HG03108 (cell line): ENCODE measurements around the gene FZD8.

Source experiments
- ATAC-seq: cut with Tn5 transposase; IDR thresholded peaks from one replicate; pipeline ENCODE4 v1.9.1; 2021; ENCODE audit warnings: moderate library complexity; ENCODE audit not compliant: unreplicated experiment

FZD8 gene

GRCh38 chr10:35642793-35643114, 658 bp upstream of the FZD8 start:
- no peak for ATAC-seq

- ATAC-seq = peak; percentile 18
These were observed 441 bp downstream of the FZD8 start for GRCh38 chr10:35641676-35642034.

GRCh38 chr10:35640951-35641675, 983 bp downstream of the FZD8 start:
- no peak for ATAC-seq

- no peak for ATAC-seq
These were observed 1.6 kb downstream of the FZD8 start for GRCh38 chr10:35640474-35640873.

GRCh38 chr10:35639728-35640401, 2.2 kb downstream of the FZD8 start:
- no peak for ATAC-seq

- no peak for ATAC-seq
These were observed 2.9 kb downstream of the FZD8 start for GRCh38 chr10:35639021-35639727.

- ATAC-seq = no peak
These were observed 4.0 kb downstream of the FZD8 start for GRCh38 chr10:35638101-35638500.

GRCh38 chr10:35637462-35637861, 4.6 kb downstream of the FZD8 start:
- ATAC-seq = no peak

- ATAC-seq = no peak
These were observed 5.1 kb downstream of the FZD8 start for GRCh38 chr10:35636956-35637355.

- no peak for ATAC-seq
These were observed 6.5 kb downstream of the FZD8 start for GRCh38 chr10:35635576-35635975.

GRCh38 chr10:35633006-35633980, 8.8 kb downstream of the FZD8 start:
- ATAC-seq = no peak

- ATAC-seq = no peak
These were observed 10.1 kb downstream of the FZD8 start for GRCh38 chr10:35632027-35632426.

- no peak for ATAC-seq
These were observed 10.7 kb downstream of the FZD8 start for GRCh38 chr10:35631404-35631803.

- no peak for ATAC-seq
These were observed 15.1 kb downstream of the FZD8 start for GRCh38 chr10:35626971-35627507.

- no peak for ATAC-seq
These were observed 27.8 kb downstream of the FZD8 start for GRCh38 chr10:35614312-35614711.

- no peak for ATAC-seq
These were observed 28.4 kb downstream of the FZD8 start for GRCh38 chr10:35613597-35614226.

- no peak for ATAC-seq
These were observed 29.0 kb downstream of the FZD8 start for GRCh38 chr10:35613107-35613440.

GRCh38 chr10:35612385-35613106, 29.6 kb downstream of the FZD8 start:
- no peak for ATAC-seq

GRCh38 chr10:35611750-35612149, 30.3 kb downstream of the FZD8 start:
- no peak for ATAC-seq

GRCh38 chr10:35608328-35608672, 33.8 kb downstream of the FZD8 start:
- no peak for ATAC-seq
